GM12864 (cell line): ENCODE results near the gene MACROD2.

Source experiments
- DNase-seq: peaks from one replicate; pipeline ENCODE4 v3.0.0-alpha.2; 2011; ENCODE audit warnings: low read depth
- H3K4me3 ChIP-seq: 2 replicates; pipeline ENCODE4 v1.5.1; 2011; ENCODE audit warnings: mild to moderate bottlenecking, low read depth, low read length, control low read depth
- TF ChIP-seq, protein P1 (sequence below): IDR thresholded peaks from 2 replicates; pipeline ENCODE4 v1.5.1; 2011; ENCODE audit warnings: low read depth, mild to moderate bottlenecking, moderate library complexity, low read length, control low read depth, inconsistent platforms; ENCODE audit errors: missing control alignments

Gene MACROD2

DNA sequence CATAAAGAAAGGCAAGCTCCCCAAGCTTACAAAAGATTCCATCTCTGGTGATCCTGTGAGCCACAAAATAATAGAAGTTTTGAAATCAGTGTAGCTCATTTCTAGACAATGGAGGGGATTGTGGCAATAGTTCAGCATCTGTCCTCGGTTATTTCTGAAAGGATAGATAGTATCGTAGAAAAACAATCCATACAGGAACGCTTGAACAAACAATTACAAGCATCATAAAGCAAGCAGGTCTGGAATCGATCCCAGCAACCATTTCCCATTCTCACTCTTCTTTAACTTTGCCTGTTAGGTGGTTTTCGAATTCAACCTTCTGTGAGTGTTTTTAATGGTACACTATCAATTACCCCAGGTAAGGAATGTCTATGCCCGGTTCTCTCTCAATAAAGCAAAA, 1646.8 kb downstream of the MACROD2 start:
- TF ChIP-seq, protein P1, sequence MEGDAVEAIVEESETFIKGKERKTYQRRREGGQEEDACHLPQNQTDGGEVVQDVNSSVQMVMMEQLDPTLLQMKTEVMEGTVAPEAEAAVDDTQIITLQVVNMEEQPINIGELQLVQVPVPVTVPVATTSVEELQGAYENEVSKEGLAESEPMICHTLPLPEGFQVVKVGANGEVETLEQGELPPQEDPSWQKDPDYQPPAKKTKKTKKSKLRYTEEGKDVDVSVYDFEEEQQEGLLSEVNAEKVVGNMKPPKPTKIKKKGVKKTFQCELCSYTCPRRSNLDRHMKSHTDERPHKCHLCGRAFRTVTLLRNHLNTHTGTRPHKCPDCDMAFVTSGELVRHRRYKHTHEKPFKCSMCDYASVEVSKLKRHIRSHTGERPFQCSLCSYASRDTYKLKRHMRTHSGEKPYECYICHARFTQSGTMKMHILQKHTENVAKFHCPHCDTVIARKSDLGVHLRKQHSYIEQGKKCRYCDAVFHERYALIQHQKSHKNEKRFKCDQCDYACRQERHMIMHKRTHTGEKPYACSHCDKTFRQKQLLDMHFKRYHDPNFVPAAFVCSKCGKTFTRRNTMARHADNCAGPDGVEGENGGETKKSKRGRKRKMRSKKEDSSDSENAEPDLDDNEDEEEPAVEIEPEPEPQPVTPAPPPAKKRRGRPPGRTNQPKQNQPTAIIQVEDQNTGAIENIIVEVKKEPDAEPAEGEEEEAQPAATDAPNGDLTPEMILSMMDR: no peak
- H3K4me3 ChIP-seq: no peak overlapping the region
- no peak for DNase-seq

DNA sequence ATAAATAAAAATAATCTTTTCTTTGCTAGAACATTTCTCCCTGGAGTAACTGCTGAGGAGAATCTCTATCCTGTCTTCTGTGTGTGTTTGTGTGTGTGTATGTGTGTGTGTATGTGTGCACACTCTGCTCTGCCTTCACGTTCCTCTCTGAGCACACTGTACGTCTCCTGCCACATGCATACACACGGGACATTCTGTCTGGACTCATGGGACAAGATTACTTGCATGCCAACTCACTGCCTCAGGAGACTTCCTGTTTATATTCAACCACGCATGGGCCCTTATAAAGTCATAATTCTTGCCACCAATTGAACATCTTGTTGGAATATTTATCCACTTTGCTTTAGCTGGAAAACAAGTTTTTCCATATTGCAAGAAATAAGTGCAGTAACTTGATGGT, 1647.4 kb downstream of the MACROD2 start:
- TF ChIP-seq, protein P1: no peak
- H3K4me3 ChIP-seq: no peak overlapping the region
- no peak for DNase-seq

DNA sequence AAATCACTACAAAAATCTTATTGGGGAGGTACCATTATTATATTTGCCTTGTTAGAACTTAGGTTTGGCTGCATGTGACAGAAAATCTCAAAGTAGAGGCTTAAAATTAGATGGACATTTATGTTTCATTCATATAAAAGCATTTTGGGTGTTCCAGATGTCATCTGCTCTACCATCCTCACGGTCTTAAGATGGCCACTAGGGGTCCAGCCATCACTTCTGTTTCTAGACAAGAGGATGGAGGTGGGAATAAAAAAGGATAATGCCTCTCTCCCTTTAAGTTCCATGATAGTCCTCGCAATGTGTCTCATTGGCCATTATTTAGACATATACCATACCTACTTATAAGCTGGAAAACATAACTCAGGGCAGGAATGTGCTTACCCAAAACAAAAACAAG, 1648.4 kb downstream of the MACROD2 start:
- TF ChIP-seq, protein P1: peak; percentile 50
- no peak for DNase-seq
- H3K4me3 ChIP-seq: no peak overlapping the region

DNA sequence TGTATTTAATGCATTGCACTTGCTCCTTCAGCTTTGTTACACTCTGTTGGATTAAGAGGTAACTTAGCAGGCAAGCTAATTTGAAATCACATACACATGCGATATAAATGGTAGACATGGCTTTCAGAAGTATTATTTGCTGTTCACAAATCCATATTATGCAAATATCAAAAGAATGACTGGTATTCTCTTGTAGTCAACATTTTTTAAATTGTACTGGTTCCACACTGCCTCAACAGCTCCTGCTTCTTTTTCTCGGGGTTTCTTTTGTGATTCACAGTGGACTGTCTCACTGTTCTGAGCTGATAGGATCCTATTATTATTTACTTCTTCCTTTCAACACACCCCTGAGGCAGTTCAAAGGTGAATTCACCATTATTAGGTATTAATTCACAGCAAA, 1650.5 kb downstream of the MACROD2 start:
- no peak for DNase-seq
- H3K4me3 ChIP-seq: no peak overlapping the region

DNA sequence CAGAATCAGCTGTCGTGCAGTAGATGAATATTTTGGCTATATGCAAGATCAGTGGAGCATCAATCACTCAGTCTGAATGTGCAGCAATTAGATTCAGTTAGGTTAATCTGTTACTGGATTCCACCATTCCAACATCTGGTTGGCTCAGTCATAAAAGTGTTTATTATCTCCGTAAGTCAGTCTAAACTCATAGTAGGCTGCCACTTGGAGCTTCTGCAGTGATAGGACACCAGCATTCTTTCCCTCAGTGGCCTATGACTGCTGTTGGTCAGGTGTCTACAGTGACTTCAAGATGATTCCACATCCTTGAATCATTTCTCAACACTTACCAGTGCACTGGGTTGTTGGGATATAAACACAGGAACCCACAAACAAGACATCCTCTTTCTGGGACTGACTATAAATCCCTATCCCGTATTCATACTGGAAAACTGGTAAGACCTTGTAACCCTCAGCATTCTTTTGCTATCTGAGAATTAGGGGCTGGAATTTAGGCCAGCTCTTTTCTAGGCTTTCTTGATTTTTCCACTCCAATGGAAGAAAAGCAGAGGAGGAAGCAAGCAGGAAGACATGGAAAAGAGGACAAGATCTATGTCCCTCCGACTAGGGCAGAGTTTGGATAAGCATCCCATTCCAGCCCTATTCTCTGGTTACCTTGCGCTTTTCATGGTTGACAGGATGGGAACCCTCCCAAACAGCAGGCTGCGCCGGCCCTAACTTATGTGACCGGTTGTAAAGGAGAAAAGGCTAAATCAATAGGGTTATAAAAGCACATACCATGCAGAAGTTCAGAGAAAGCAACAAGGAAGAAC, 1658.3 kb downstream of the MACROD2 start:
- H3K4me3 ChIP-seq: no peak overlapping the region
- no peak for DNase-seq
- TF ChIP-seq, protein P1: no peak

More for the DNA sequence above, 1650.5 kb downstream of the MACROD2 start:
- TF ChIP-seq, protein P1: no peak

DNA sequence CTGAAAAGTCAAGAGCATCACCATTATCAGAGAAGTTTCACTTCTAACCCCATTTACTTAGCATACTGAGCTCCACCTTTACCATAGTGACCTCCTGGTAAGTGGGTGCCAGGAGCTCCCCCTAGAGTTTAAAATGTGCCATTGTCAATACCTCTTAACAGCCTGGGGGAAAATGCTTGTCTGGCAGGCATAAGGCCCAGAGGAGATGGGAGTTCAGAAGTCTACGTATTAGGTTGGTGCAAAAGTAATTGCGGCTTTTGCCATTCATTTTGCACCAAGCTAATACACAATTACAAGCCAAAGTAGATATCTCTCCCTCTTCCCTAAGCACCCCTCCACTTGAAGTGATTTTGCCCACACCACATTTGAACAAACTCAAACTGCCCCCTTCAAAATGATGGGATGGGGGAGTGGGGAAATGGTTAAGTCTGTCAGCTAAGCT, 1658.9 kb downstream of the MACROD2 start:
- no peak overlapping the region for H3K4me3 ChIP-seq
- TF ChIP-seq, protein P1: peak; percentile 81
- DNase-seq: peak; percentile 60
